Measurements from ENCODE around the gene FLYWCH2.

GRCh38 chr16:2841606-2842339 lies 41.2 kb upstream of the FLYWCH2 start:
- TF ChIP-seq POLR2AphosphoS5 (IDR thresholded peaks at IDR 0.05; ENCODE audit: low read depth) = no peak
- no peak for TF ChIP-seq CTCF (conservative IDR thresholded peaks at IDR 0.05; ENCODE audit: low read depth in 2 of 2)
- no peak for TF ChIP-seq EZH2 (IDR thresholded peaks at IDR 0.05; ENCODE audit: low read depth, unreplicated experiment)
- TF ChIP-seq EZH2phosphoT487 (IDR thresholded peaks at IDR 0.05; ENCODE audit: unreplicated experiment) = no peak
- no peak for TF ChIP-seq ETS1 (IDR thresholded peaks at IDR 0.05)
